ENCODE measurements around the gene CXCL5.

DNA sequence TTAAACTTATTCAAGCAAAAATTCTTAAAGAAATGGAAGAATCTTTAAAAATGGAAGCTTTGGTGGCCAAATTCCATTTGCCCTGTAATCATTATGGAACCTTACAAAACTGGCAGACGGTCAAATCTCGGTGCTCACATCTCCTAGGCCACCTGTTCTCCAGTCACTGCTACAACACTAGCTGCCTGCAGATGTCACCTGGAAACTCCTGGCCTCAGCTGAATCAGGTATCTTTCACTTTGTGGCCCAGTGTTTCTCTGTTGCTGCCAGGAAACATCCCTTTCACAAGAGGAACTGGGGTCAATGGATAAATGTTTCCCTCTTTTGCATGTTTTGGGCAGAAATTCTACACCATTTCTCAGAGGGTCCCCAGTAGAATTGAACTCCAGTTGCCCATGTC, 44.2 kb upstream of the CXCL5 start:
- TF ChIP-seq, protein P1, sequence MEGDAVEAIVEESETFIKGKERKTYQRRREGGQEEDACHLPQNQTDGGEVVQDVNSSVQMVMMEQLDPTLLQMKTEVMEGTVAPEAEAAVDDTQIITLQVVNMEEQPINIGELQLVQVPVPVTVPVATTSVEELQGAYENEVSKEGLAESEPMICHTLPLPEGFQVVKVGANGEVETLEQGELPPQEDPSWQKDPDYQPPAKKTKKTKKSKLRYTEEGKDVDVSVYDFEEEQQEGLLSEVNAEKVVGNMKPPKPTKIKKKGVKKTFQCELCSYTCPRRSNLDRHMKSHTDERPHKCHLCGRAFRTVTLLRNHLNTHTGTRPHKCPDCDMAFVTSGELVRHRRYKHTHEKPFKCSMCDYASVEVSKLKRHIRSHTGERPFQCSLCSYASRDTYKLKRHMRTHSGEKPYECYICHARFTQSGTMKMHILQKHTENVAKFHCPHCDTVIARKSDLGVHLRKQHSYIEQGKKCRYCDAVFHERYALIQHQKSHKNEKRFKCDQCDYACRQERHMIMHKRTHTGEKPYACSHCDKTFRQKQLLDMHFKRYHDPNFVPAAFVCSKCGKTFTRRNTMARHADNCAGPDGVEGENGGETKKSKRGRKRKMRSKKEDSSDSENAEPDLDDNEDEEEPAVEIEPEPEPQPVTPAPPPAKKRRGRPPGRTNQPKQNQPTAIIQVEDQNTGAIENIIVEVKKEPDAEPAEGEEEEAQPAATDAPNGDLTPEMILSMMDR (conservative IDR thresholded peaks at IDR 0.05): no peak
- no peak for TF ChIP-seq EZH2 (IDR thresholded peaks at IDR 0.05; ENCODE audit: low read depth)

Measured in PC-9 (cell line).